GM23248 (cell line): ENCODE data around the gene SLC44A4. TPM values are rescaled to one million over a fixed set of nuclear protein-coding genes. Genes with fewer than 3 reads are reported as not detected.

Experiments used
- DNase-seq: peaks from one replicate; pipeline ENCODE4 v3.0.0-alpha.2; 2015
- H2AFZ ChIP-seq: fragments of 200-600 bp; sonication (generic); 2 replicates; pipeline ENCODE4 v1.6.1; 2016; ENCODE audit warnings: antibody characterized with exemption
- H3F3A ChIP-seq: fragments of 200-600 bp; sonication (generic); 2 replicates; pipeline ENCODE4 v1.6.1; 2016; ENCODE audit warnings: mild to moderate bottlenecking, antibody characterized with exemption, mixed run types; ENCODE audit not compliant: insufficient read depth
- H3K27ac ChIP-seq: fragments of 200-600 bp; sonication (generic); 2 replicates; pipeline ENCODE4 v1.5.1; 2016; ENCODE audit warnings: mild to moderate bottlenecking
- H3K27me3 ChIP-seq: fragments of 200-600 bp; sonication (generic); replicated peaks from 2 replicates; pipeline ENCODE4 v1.6.1; 2016; ENCODE audit warnings: mild to moderate bottlenecking; ENCODE audit not compliant: insufficient read depth
- H3K36me3 ChIP-seq: fragments of 200-600 bp; sonication (generic); 2 replicates; pipeline ENCODE4 v1.6.1; 2016; ENCODE audit warnings: low read depth, mild to moderate bottlenecking
- H3K4me1 ChIP-seq: fragments of 200-600 bp; sonication (generic); 2 replicates; pipeline ENCODE4 v1.6.1; 2016; ENCODE audit warnings: mild to moderate bottlenecking; ENCODE audit not compliant: insufficient read depth
- H3K4me2 ChIP-seq: fragments of 200-600 bp; sonication (generic); one replicate; pipeline ENCODE4 v1.6.1; 2016; ENCODE audit warnings: mild to moderate bottlenecking; ENCODE audit not compliant: unreplicated experiment
- H3K4me3 ChIP-seq: fragments of 200-600 bp; sonication (generic); 2 replicates; pipeline ENCODE4 v1.5.1; 2016; ENCODE audit warnings: mild to moderate bottlenecking
- H3K79me2 ChIP-seq: fragments of 200-600 bp; sonication (generic); 2 replicates; pipeline ENCODE4 v1.6.1; 2016; ENCODE audit warnings: mild to moderate bottlenecking; ENCODE audit not compliant: insufficient read depth
- H3K9ac ChIP-seq: fragments of 200-600 bp; sonication (generic); 2 replicates; pipeline ENCODE4 v1.6.1; 2016; ENCODE audit warnings: mild to moderate bottlenecking
- H3K9me2 ChIP-seq: fragments of 200-600 bp; sonication (generic); 2 replicates; pipeline ENCODE4 v1.6.1; 2016; ENCODE audit warnings: mixed run types, mild to moderate bottlenecking, moderate library complexity; ENCODE audit not compliant: insufficient read depth
- H3K9me3 ChIP-seq: fragments of 200-600 bp; sonication (generic); one replicate; pipeline ENCODE4 v1.6.1; 2017; ENCODE audit warnings: low read depth
- H4K20me1 ChIP-seq: fragments of 200-600 bp; sonication (generic); 2 replicates; pipeline ENCODE4 v1.6.0; 2016; ENCODE audit not compliant: insufficient read depth
- EZH2 ChIP-seq: fragments of 200-600 bp; sonication (generic); IDR thresholded peaks from 2 replicates; pipeline ENCODE4 v1.6.1; 2018; ENCODE audit warnings: antibody characterized with exemption, mild to moderate bottlenecking; ENCODE audit not compliant: insufficient read depth, poor library complexity, severe bottlenecking
- EZH2phosphoT487 ChIP-seq: fragments of 200-600 bp; sonication (generic); IDR thresholded peaks from 2 replicates; pipeline ENCODE4 v1.6.1; 2018; ENCODE audit warnings: antibody characterized with exemption, moderate library complexity, mild to moderate bottlenecking, low read depth; ENCODE audit not compliant: insufficient read depth
- WGBS, 2 experiments: methylation state at CpG; one replicate each; pipeline ENCODE4 v1.1.6; 2015 to 2017; ENCODE audit warnings: low lambda C conversion rate in 2 of 2, low coverage in 1 of 2; ENCODE audit errors: missing lambda C conversion rate in 2 of 2; 5-methylcytosine and 5-hydroxymethylcytosine counted together
- in situ Hi-C: fragments of 300-500 bp; cut with MboI; formaldehyde crosslinking; loops from 2 replicates; pipeline ENCODE4 v1.15.0; 2020
- polyA plus RNA-seq: library from polyadenylated mRNA; unstranded; fragments of >200 nt; fragmentation: Nextera tagmentation; extraction: Ambion mirVana; gene quantifications from 2 replicates; pipeline ENCODE4 v1.2.1, GENCODE V29; 2016
- small RNA-seq: library from RNA; depleted of rRNA; stranded (forward); fragments of <200 nt; gene quantifications from one replicate; pipeline ENCODE3, GENCODE V24; 2014; ENCODE audit warnings: low read depth, low replicate concordance
- total RNA-seq: library from RNA; depleted of rRNA; stranded (reverse); fragments of >200 nt; shearing (Covaris generic); gene quantifications from 2 replicates; pipeline ENCODE4 v1.2.3, GENCODE V29; 2014; rRNA removed

Gene SLC44A4
- total and polyA plus RNA-seq, 2 experiments from 2014 or later, result not detected

DNA sequence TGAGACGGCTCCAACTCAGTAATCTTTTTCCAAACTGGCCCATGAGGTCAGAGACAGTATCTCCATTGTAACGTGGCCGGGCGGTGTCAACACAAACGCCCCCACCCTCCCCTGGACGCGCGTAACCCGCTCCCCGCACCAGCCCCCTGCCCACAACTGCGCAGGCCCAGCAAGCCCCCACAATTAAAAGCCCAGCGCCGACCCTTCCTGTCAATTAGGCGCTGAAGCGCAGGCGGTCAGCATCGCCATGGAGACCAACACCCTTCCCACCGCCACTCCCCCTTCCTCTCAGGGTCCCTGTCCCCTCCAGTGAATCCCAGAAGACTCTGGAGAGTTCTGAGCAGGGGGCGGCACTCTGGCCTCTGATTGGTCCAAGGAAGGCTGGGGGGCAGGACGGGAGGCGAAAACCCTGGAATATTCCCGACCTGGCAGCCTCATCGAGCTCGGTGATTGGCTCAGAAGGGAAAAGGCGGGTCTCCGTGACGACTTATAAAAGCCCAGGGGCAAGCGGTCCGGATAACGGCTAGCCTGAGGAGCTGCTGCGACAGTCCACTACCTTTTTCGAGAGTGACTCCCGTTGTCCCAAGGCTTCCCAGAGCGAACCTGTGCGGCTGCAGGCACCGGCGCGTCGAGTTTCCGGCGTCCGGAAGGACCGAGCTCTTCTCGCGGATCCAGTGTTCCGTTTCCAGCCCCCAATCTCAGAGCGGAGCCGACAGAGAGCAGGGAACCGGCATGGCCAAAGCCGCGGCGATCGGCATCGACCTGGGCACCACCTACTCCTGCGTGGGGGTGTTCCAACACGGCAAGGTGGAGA is 63.6 kb downstream of the SLC44A4 start, which contains the start of the genes HSPA1A and HSPA1L:
Gene HSPA1A, plus strand, starts transcription at position 519 of the 814 bp plus-strand sequence. Its CDS starts 214 bp downstream, at position 733.
Gene HSPA1L, minus strand, starts transcription at position 259 of the 814 bp plus-strand sequence. CDS start 3,311 bp downstream, outside the sequence.
- Histone ChIP-seq H4K20me1 (no peaks in the 10 kb centered on the region), H3K4me2 (peak within 1 kb of the TSS; percentile 90), H2AFZ (peak within 1 kb of the TSS; percentile 92), H3K36me3 (no peaks in the 10 kb centered on the region), H3K27me3 (no peaks in the 10 kb centered on the region), H3K9me3 (no peaks in the 10 kb centered on the region), H3K4me3 (peak within 1 kb of the TSS; percentile 81), H3F3A (peaks cover 44% of the 10 kb centered on the region), H3K4me1 (peaks cover 30% of the 10 kb centered on the region), H3K27ac (peak within 1 kb of the TSS; percentile 95), H3K79me2 (peaks cover 28% of the 10 kb centered on the region), H3K9ac (peak within 1 kb of the TSS; percentile 85), H3K9me2 (no peaks in the 10 kb centered on the region)
- TF ChIP-seq EZH2phosphoT487, result no peak
- TF ChIP-seq EZH2, result no peak
- in situ Hi-C loops, result no loop called here
- 0% methylated on average over 41 to 56 of the region's 56 CpGs for WGBS, 2 experiments
- peak; percentile 96 for DNase-seq

DNA sequence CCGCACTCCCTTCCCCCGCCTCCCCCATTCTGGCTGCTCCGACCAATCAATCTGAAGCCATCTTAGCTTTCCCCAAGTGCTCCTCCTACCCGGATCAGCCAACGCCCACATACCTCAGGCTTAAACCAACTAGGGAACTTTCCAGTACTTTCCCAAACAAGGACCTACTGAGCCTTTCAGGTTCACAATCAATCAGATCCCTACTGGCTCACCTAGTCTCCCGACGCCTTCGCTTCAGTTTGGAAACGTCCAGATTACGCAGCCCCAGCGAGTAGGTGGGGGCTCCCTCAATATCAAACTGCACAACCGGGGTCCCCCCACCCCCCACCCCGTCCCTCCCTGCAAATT is 64.1 kb downstream of the SLC44A4 start:
- no peaks in the 10 kb centered on the region for H3K27me3 ChIP-seq
- peak; percentile 98 for DNase-seq
- no peaks in the 10 kb centered on the region for H3K9me3 ChIP-seq
- peak overlapping the region; percentile 95 for H3K27ac ChIP-seq
- H3F3A ChIP-seq, result peaks cover 38% of the 10 kb centered on the region
- peak overlapping the region; percentile 90 for H3K4me2 ChIP-seq
- in situ Hi-C loops, result no loop called here
- peak overlapping the region; percentile 52 for H2AFZ ChIP-seq
- no peak for TF ChIP-seq EZH2phosphoT487
- TF ChIP-seq EZH2, result no peak
- 0 to 2% methylated on average over 10 to 13 of the region's 13 CpGs for WGBS, 2 experiments
- peaks cover 23% of the 10 kb centered on the region for H3K79me2 ChIP-seq
- H3K4me3 ChIP-seq, result peak overlapping the region; percentile 81
- H3K9me2 ChIP-seq, result no peaks in the 10 kb centered on the region
- H3K4me1 ChIP-seq, result peaks cover 25% of the 10 kb centered on the region
- no peaks in the 10 kb centered on the region for H4K20me1 ChIP-seq
- no peaks in the 10 kb centered on the region for H3K36me3 ChIP-seq
- peak overlapping the region; percentile 85 for H3K9ac ChIP-seq

DNA sequence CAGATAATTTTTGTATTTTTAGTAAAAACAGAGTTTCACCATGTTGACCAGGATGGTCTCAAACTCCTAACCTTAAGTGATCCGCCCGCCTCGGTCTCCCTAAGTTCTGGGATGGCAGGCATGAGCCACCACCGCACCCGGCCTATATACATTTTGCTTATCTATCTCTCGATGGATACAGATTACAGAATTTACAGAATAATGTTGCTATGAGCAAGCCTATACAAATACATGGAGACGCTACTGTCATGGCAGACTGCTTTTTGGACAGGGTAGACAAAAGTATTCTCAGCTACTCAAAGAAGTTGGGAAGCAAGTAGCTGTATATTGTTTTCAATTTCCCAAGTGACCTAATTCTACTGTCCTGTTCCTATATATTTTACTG is 65.3 kb downstream of the SLC44A4 start:
- H3K27me3 ChIP-seq, result no peaks in the 10 kb centered on the region
- H3K9me2 ChIP-seq, result no peaks in the 10 kb centered on the region
- TF ChIP-seq EZH2, result no peak
- no peak for TF ChIP-seq EZH2phosphoT487
- H3K27ac ChIP-seq, result peak overlapping the region; percentile 95
- H3K4me3 ChIP-seq, result peak overlapping the region; percentile 68
- WGBS, 2 experiments, result 96% methylated on average over 7 of the region's 7 CpGs
- peaks cover 17% of the 10 kb centered on the region for H3K4me1 ChIP-seq
- no peaks in the 10 kb centered on the region for H3K9me3 ChIP-seq
- no peak for DNase-seq
- peaks cover 26% of the 10 kb centered on the region for H3F3A ChIP-seq
- H3K36me3 ChIP-seq, result no peaks in the 10 kb centered on the region
- no peaks in the 10 kb centered on the region for H4K20me1 ChIP-seq
- in situ Hi-C loops, result no loop called here
- H3K9ac ChIP-seq, result peak overlapping the region; percentile 85
- H2AFZ ChIP-seq, result peak overlapping the region; percentile 92
- peak overlapping the region; percentile 71 for H3K4me2 ChIP-seq
- H3K79me2 ChIP-seq, result peaks cover 12% of the 10 kb centered on the region

Small RNA genes lying within 50 kb of the gene (small RNA-seq; reads per million reads assigned to genes)
- gene SNORD48 (14.9 reads per million, percentile 87 among the genes with 10 or more reads in this experiment), gene SNORD52 (not detected)

Other genes with a start within 250 kb of the SLC44A4 start
Only the 30 nearest of the 35 such genes appear.
- gene GPANK1, start 214.0 kb downstream of the SLC44A4 start, total RNA-seq, result 10.6 and 11.3 TPM in 2 replicates
- gene GPANK1, start 214.0 kb downstream of the SLC44A4 start, polyA plus RNA-seq, result 19.3 and 20.0 TPM in 2 replicates
- gene CSNK2B, start 212.9 kb downstream of the SLC44A4 start, total RNA-seq, result 186 and 256 TPM in 2 replicates
- 224 and 229 TPM in 2 replicates for gene CSNK2B, start 212.9 kb downstream of the SLC44A4 start, polyA plus RNA-seq
- gene LY6G5B, start 209.0 kb downstream of the SLC44A4 start, total RNA-seq, result 2.7 and 7.5 TPM in 2 replicates
- 3.9 and 5.9 TPM in 2 replicates for gene LY6G5B, start 209.0 kb downstream of the SLC44A4 start, polyA plus RNA-seq
- 1.7 TPM in 1 of 2 replicates, not detected in the other for gene LY6G5C, start 197.9 kb downstream of the SLC44A4 start, total RNA-seq
- gene LY6G5C, start 197.9 kb downstream of the SLC44A4 start, polyA plus RNA-seq, result 5.0 and 5.1 TPM in 2 replicates
- gene ABHD16A, start 175.7 kb downstream of the SLC44A4 start, total RNA-seq, result 54.0 and 59.9 TPM in 2 replicates
- gene ABHD16A, start 175.7 kb downstream of the SLC44A4 start, polyA plus RNA-seq, result 48.0 and 48.5 TPM in 2 replicates
- not detected in 2 replicates for gene LY6G6F, start 172.1 kb downstream of the SLC44A4 start, total RNA-seq
- gene LY6G6F, start 172.1 kb downstream of the SLC44A4 start, polyA plus RNA-seq, result not detected in 2 replicates
- not detected in 2 replicates for gene LY6G6D, start 163.6 kb downstream of the SLC44A4 start, total RNA-seq
- gene LY6G6D, start 163.6 kb downstream of the SLC44A4 start, polyA plus RNA-seq, result not detected in 2 replicates
- not detected in 2 replicates for gene LY6G6C, start 157.3 kb downstream of the SLC44A4 start, total RNA-seq
- not detected in 2 replicates for gene LY6G6C, start 157.3 kb downstream of the SLC44A4 start, polyA plus RNA-seq
- not detected in 2 replicates for gene MPIG6B, start 155.6 kb downstream of the SLC44A4 start, total RNA-seq
- not detected in 2 replicates for gene MPIG6B, start 155.6 kb downstream of the SLC44A4 start, polyA plus RNA-seq
- gene DDAH2, start 149.7 kb downstream of the SLC44A4 start, total RNA-seq, result 76.6 and 93.3 TPM in 2 replicates
- 77.7 and 90.2 TPM in 2 replicates for gene DDAH2, start 149.7 kb downstream of the SLC44A4 start, polyA plus RNA-seq
- gene CLIC1, start 142.5 kb downstream of the SLC44A4 start, total RNA-seq, result 447 and 576 TPM in 2 replicates
- gene CLIC1, start 142.5 kb downstream of the SLC44A4 start, polyA plus RNA-seq, result 784 and 791 TPM in 2 replicates
- gene MSH5, start 139.0 kb downstream of the SLC44A4 start, total RNA-seq, result 4.3 and 7.1 TPM in 2 replicates
- 2.0 and 2.9 TPM in 2 replicates for gene MSH5, start 139.0 kb downstream of the SLC44A4 start, polyA plus RNA-seq
- 2.5 TPM in 1 of 2 replicates, not detected in the other for gene SAPCD1, start 116.3 kb downstream of the SLC44A4 start, total RNA-seq
- 0.85 and 1.3 TPM in 2 replicates for gene SAPCD1, start 116.3 kb downstream of the SLC44A4 start, polyA plus RNA-seq
- 0.54 TPM in 1 of 2 replicates, not detected in the other for gene VWA7, start 101.7 kb downstream of the SLC44A4 start, total RNA-seq
- 0.37 and 0.56 TPM in 2 replicates for gene VWA7, start 101.7 kb downstream of the SLC44A4 start, polyA plus RNA-seq
- gene VARS1, start 83.2 kb downstream of the SLC44A4 start, total RNA-seq, result 47.6 and 66.4 TPM in 2 replicates
- 39.1 and 39.8 TPM in 2 replicates for gene VARS1, start 83.2 kb downstream of the SLC44A4 start, polyA plus RNA-seq
- gene LSM2, start 72.0 kb downstream of the SLC44A4 start, total RNA-seq, result 32.5 and 40.3 TPM in 2 replicates
- gene LSM2, start 72.0 kb downstream of the SLC44A4 start, polyA plus RNA-seq, result 48.4 and 52.3 TPM in 2 replicates
- gene HSPA1L, start 63.7 kb downstream of the SLC44A4 start, total RNA-seq, result 1.3 and 1.7 TPM in 2 replicates
- gene HSPA1L, start 63.7 kb downstream of the SLC44A4 start, polyA plus RNA-seq, result 0.85 and 0.91 TPM in 2 replicates
- 86.1 and 107 TPM in 2 replicates for gene HSPA1A, start 63.5 kb downstream of the SLC44A4 start, total RNA-seq
- gene HSPA1A, start 63.5 kb downstream of the SLC44A4 start, polyA plus RNA-seq, result 67.5 and 76.3 TPM in 2 replicates
- gene HSPA1B, start 51.3 kb downstream of the SLC44A4 start, total RNA-seq, result 104 and 124 TPM in 2 replicates
- 58.0 and 61.3 TPM in 2 replicates for gene HSPA1B, start 51.3 kb downstream of the SLC44A4 start, polyA plus RNA-seq
- gene NEU1, start 16.2 kb downstream of the SLC44A4 start, total RNA-seq, result 38.3 and 40.2 TPM in 2 replicates
- gene NEU1, start 16.2 kb downstream of the SLC44A4 start, polyA plus RNA-seq, result 27.8 TPM in 2 replicates
- gene EHMT2, start 18.7 kb upstream of the SLC44A4 start, total RNA-seq, result 40.2 and 41.5 TPM in 2 replicates
- gene EHMT2, start 18.7 kb upstream of the SLC44A4 start, polyA plus RNA-seq, result 26.5 and 27.5 TPM in 2 replicates
- gene ZBTB12, start 23.1 kb upstream of the SLC44A4 start, total RNA-seq, result 2.0 and 6.1 TPM in 2 replicates
- not detected in 2 replicates for gene ZBTB12, start 23.1 kb upstream of the SLC44A4 start, polyA plus RNA-seq
- gene C2, start 48.7 kb upstream of the SLC44A4 start, total RNA-seq, result 1.3 and 2.1 TPM in 2 replicates
- 1.4 and 2.3 TPM in 2 replicates for gene C2, start 48.7 kb upstream of the SLC44A4 start, polyA plus RNA-seq
- gene CFB, start 67.1 kb upstream of the SLC44A4 start, total RNA-seq, result 4.4 and 7.3 TPM in 2 replicates
- 3.4 and 3.9 TPM in 2 replicates for gene CFB, start 67.1 kb upstream of the SLC44A4 start, polyA plus RNA-seq
- 62.9 and 77.9 TPM in 2 replicates for gene NELFE, start 80.0 kb upstream of the SLC44A4 start, total RNA-seq
- 108 and 114 TPM in 2 replicates for gene NELFE, start 80.0 kb upstream of the SLC44A4 start, polyA plus RNA-seq
- 54.9 and 65.4 TPM in 2 replicates for gene SKIC2, start 80.2 kb upstream of the SLC44A4 start, total RNA-seq
- 46.9 and 47.7 TPM in 2 replicates for gene SKIC2, start 80.2 kb upstream of the SLC44A4 start, polyA plus RNA-seq
- gene DXO, start 93.1 kb upstream of the SLC44A4 start, total RNA-seq, result 24.2 and 31.0 TPM in 2 replicates
- gene DXO, start 93.1 kb upstream of the SLC44A4 start, polyA plus RNA-seq, result 23.3 and 26.6 TPM in 2 replicates
- 4.8 and 5.3 TPM in 2 replicates for gene C4A, start 103.1 kb upstream of the SLC44A4 start, total RNA-seq
- gene C4A, start 103.1 kb upstream of the SLC44A4 start, polyA plus RNA-seq, result 1.3 and 2.4 TPM in 2 replicates
- gene C4B, start 135.8 kb upstream of the SLC44A4 start, total RNA-seq, result 4.5 and 6.4 TPM in 2 replicates
- 1.1 and 2.6 TPM in 2 replicates for gene C4B, start 135.8 kb upstream of the SLC44A4 start, polyA plus RNA-seq
- gene CYP21A2, start 159.4 kb upstream of the SLC44A4 start, total RNA-seq, result not detected in 2 replicates
- gene CYP21A2, start 159.4 kb upstream of the SLC44A4 start, polyA plus RNA-seq, result not detected in 2 replicates